Epithelial cell of proximal tubule (primary cell): ENCODE measurements around the gene BRIP1. TPM values are rescaled to one million over a fixed set of nuclear protein-coding genes. Genes with fewer than 3 reads are reported as not detected.

Source experiments
- DNase-seq: peaks from one replicate; pipeline ENCODE4 v3.0.0-alpha.2; 2011; ENCODE audit warnings: low read depth
- H3K4me3 ChIP-seq: 2 replicates; pipeline ENCODE4 v1.5.1; 2011; ENCODE audit warnings: low read depth, mild to moderate bottlenecking, low read length
- total RNA-seq: library from RNA; depleted of rRNA; stranded (reverse); fragments of >200 nt; gene quantifications from 2 replicates; pipeline ENCODE4 v1.2.3, GENCODE V29; 2015
- TF ChIP-seq, protein P1 (sequence below): conservative IDR thresholded peaks from 2 replicates; pipeline ENCODE4 v1.5.1; 2012; ENCODE audit warnings: low read depth, mild to moderate bottlenecking, low read length

Gene BRIP1
- total RNA-seq, 1 donor from 2014 or later: 12.6 TPM

DNA sequence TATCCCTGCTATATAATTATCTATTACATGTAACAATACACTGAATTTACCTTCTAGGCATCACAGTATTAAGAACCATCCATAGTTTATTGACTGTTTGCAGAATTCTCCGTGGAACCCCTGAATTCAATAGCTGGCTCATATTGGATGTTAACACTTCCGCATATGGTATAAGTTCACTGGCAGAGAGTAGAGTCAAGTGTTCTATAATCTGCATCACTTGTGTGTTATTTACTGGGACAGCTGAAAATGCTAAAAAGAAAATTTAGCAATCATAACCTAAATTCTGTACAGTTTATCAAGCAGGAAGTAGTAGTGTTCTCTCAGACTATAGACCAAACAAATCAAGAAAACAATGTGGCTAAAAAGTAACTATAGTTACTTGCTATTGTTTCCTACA lies 14.5 kb upstream of the BRIP1 start:
- no peak overlapping the region for H3K4me3 ChIP-seq
- DNase-seq: no peak
- TF ChIP-seq, protein P1, sequence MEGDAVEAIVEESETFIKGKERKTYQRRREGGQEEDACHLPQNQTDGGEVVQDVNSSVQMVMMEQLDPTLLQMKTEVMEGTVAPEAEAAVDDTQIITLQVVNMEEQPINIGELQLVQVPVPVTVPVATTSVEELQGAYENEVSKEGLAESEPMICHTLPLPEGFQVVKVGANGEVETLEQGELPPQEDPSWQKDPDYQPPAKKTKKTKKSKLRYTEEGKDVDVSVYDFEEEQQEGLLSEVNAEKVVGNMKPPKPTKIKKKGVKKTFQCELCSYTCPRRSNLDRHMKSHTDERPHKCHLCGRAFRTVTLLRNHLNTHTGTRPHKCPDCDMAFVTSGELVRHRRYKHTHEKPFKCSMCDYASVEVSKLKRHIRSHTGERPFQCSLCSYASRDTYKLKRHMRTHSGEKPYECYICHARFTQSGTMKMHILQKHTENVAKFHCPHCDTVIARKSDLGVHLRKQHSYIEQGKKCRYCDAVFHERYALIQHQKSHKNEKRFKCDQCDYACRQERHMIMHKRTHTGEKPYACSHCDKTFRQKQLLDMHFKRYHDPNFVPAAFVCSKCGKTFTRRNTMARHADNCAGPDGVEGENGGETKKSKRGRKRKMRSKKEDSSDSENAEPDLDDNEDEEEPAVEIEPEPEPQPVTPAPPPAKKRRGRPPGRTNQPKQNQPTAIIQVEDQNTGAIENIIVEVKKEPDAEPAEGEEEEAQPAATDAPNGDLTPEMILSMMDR: no peak

DNA sequence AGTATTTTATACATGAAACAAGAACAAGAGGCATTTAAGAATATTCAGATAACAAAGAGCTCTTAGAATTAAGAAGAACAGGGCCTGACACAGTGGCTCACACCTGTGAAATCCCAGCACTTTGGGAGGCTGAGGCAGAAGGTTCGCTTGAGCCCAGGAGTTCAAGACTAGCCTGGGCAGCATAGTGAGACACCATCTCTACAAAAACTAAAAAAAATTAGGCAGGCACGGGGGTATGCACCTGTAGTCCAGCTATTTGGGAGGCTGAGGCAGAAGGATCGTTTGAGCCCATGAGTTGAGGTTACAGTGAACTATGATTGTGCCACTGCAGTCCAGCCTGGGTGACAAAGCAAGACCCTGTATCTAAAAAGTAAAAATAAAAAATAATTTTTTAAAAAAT lies 12.5 kb upstream of the BRIP1 start:
- no peak overlapping the region for H3K4me3 ChIP-seq
- TF ChIP-seq, protein P1: no peak
- no peak for DNase-seq

DNA sequence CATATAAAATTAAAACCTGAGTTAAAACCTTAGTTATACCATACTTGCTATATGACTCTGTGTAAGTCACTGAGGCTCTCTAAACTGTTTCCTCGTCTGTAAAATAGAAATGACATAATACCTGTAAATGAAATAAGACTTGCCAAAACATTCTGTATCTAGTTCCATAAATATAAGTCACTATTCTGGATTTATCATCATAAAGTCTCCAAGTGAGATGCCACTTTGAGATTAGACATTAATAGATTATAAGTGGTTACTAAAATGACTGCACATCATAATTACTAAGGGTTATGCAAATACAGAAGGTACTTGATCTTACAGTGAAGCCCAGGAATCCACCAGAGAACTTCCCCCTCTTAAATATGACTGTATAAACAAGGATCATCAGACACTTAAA lies 12.0 kb upstream of the BRIP1 start:
- TF ChIP-seq, protein P1: no peak
- no peak for DNase-seq
- no peak overlapping the region for H3K4me3 ChIP-seq

DNA sequence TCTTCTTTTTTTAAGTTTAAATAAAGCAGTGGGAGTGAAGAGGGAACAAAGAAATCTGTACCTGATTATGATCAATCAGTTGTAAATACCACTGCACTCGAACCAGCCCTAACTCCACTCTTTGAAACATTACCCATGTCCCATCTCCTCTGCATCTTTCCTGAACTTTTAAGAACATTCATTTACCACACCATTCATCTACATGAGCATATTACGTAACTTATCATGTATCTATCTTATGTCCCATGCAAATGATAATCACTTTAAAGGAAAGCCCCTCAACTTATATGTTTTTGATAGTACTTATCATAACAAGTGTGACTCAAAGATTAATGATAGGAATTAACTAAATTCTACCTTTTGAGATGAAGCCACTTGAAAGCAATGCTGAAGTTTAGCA lies 10.7 kb upstream of the BRIP1 start:
- TF ChIP-seq, protein P1: no peak
- DNase-seq: no peak
- no peak overlapping the region for H3K4me3 ChIP-seq

DNA sequence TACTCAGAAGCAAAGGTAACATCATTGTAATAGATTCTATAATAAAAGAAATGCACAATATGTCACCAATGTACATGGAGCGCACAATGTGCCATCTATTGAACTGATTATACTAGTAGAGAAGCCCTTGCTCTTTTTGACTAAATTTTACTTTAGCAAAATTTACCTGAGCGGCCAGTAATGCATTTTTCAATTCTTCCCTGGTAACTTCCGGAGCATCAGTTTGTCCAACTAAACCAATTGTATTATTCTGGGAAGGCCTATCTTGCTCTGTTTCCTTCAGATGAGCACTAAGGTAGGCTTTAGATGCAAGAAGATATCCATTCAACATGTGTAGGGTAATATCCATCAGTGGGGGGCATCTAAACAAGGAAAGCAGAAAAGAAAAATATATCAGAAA lies 8.8 kb upstream of the BRIP1 start:
- DNase-seq: no peak
- TF ChIP-seq, protein P1: no peak
- no peak overlapping the region for H3K4me3 ChIP-seq

DNA sequence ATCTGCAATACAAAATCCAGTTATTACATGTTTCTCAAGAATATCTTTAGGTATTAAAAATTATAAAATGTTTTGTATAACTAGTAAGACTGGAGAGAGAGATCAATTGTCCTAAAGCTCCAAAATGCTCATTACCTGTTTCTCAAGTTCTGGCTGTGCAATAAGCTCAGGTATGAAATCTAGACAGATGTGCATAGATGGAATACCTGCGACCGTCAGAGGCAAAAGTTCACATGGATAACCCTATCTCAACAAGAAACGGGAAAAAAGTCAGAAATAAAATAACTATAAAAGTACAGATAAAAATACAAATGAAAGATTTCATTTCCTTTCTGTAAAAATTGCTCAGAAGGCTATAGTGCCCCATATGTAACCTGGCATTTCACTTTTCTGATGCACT lies 5.8 kb upstream of the BRIP1 start:
- TF ChIP-seq, protein P1: no peak
- no peak overlapping the region for H3K4me3 ChIP-seq
- no peak for DNase-seq

DNA sequence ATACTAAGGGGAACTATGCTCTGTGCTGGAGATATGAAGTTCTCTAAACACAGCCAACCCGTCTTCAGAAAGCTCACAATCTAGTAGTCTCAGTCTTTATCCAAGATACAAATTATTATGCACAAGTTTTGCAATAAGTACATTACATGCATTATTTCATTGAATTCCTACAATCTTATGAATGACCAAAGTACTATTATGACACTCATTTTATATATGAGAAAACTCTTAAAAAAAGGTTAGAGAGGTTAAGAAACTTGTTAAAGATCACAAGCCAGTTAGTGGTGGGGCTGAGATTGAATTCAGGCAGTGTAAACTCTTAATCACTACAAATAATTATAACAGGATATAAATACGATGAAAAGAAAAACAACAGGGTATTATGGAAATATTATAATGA lies 4.7 kb upstream of the BRIP1 start:
- no peak overlapping the region for H3K4me3 ChIP-seq
- DNase-seq: no peak
- TF ChIP-seq, protein P1: no peak
